HepG2 (cell line): ENCODE results near the gene CA14. TPM values are rescaled to one million over a fixed set of nuclear protein-coding genes. Genes with fewer than 3 reads are reported as not detected.

ENCODE experiments used
- FOXP1 ChIP-seq, 2 experiments: fragments of 450-650 bp in 1 of 2; IDR thresholded peaks; 2 replicates each; pipeline ENCODE4 v1.6.1; 2017 to 2018; ENCODE audit warnings: antibody characterized with exemption in 1 of 2
- NKX3-1 ChIP-seq: sonication (generic); formaldehyde crosslinking; IDR thresholded peaks from 2 replicates; pipeline ENCODE4 v1.5.0; 2020; ENCODE audit warnings: missing genetic modification reagents
- RXRB ChIP-seq: IDR thresholded peaks from 2 replicates; pipeline ENCODE4 v1.6.1; 2016; ENCODE audit warnings: borderline replicate concordance, missing genetic modification reagents, missing compliant biosample characterization
- ZNF230 ChIP-seq: sonication (generic); formaldehyde crosslinking; IDR thresholded peaks from 2 replicates; pipeline ENCODE4 v1.4.0; 2020; ENCODE audit warnings: mild to moderate bottlenecking, missing genetic modification reagents
- ZNF354B ChIP-seq: sonication (generic); formaldehyde crosslinking; IDR thresholded peaks from 2 replicates; pipeline ENCODE4 v1.8.0; 2022; ENCODE audit warnings: mild to moderate bottlenecking, missing genetic modification reagents
- ZNF441 ChIP-seq: sonication (generic); formaldehyde crosslinking; IDR thresholded peaks from 2 replicates; pipeline ENCODE4 v1.7.0; 2021; ENCODE audit warnings: missing genetic modification reagents, borderline replicate concordance
- ZSCAN31 ChIP-seq: sonication (generic); formaldehyde crosslinking; IDR thresholded peaks from 2 replicates; pipeline ENCODE4 v1.5.0; 2020; ENCODE audit warnings: low read depth, mild to moderate bottlenecking, missing genetic modification reagents
- polyA plus RNA-seq, 8 experiments: library from polyadenylated mRNA; depleted of rRNA in 3 of 8; stranded (reverse) in 7 of 8; unstranded in 1 of 8; fragments of >200 nt; fragmentation: Illumina TruSeq in 4 of 8; extraction: Trizol in 4 of 8; gene quantifications; 2 replicates each; pipeline versions ENCODE4 v1.2.1 to v1.2.3, GENCODE V29; 2011 to 2016; ENCODE audit warnings: low read depth in 4 of 8, missing spikeins in 1 of 8, mixed read lengths in 1 of 8; ENCODE audit not compliant: insufficient read depth in 1 of 8
- total RNA-seq, 5 experiments: library from RNA; depleted of rRNA; stranded (reverse); fragments of >200 nt; fragmentation: Illumina TruSeq; extraction: Trizol; gene quantifications; 2 replicates each; pipeline ENCODE4 v1.2.3, GENCODE V29; 2016; ENCODE audit warnings: low read depth in 1 of 5
- TF ChIP-seq, protein P1 (sequence below), 2 experiments: fragments of 450-650 bp in 1 of 2; sonication (generic) in 1 of 2; formaldehyde crosslinking in 1 of 2; IDR thresholded peaks; 2 replicates each; pipeline versions ENCODE4 v1.6.1 to v1.8.0; 2016 to 2022; ENCODE audit warnings: antibody characterized with exemption in 1 of 2, mild to moderate bottlenecking in 1 of 2, missing genetic modification reagents in 1 of 2
- TF ChIP-seq, protein P2 (sequence below): sonication (generic); formaldehyde crosslinking; IDR thresholded peaks from 2 replicates; pipeline ENCODE4 v1.5.0; 2020; ENCODE audit warnings: mild to moderate bottlenecking, missing genetic modification reagents, borderline replicate concordance
- TF ChIP-seq, protein P3 (sequence below): sonication (generic); formaldehyde crosslinking; IDR thresholded peaks from 2 replicates; pipeline ENCODE4 v1.5.0; 2020; ENCODE audit warnings: missing genetic modification reagents, mild to moderate bottlenecking, borderline replicate concordance

CA14 gene
- total and polyA plus RNA-seq, 2 of the 13 experiments (the other 11 are each of a cell fraction or from before 2014, with no cell fraction given), result 2.4 to 8.5 TPM

DNA sequence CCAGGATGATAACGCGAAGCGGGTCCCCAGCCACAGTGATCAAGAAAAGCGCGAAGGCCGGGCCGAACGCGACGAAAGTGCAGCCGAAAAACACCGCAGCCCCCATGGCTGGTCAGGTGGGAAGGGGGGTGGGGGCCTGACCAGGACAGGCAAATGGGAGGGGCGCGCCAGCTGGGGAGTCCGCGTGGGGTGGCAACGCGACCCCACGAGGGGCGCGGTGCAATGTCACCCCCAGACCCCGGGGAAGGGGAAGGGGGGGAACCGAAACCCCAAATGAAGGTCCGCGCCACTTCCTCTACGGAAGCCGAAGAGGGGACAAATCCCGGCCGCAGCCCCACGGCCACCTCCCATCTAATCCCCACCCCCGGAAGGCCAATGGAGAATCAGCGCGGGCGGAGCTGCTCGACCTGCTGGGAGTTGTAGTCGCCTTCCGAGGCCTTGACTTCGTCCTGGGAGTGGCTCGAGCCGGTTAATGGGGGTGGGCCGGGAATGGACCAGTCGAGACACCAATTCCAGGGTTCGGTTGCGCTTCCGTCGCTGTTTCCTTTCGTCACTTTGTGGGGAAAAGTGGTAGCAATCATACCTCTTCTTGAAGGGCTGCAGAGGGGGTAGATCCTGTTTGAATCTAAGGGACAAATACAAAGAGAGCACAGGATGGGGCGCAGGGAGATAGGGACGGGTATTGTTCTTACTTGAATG is 11.3 kb downstream of the CA14 start, which contains the start of gene APH1A (continued):
- TF ChIP-seq ZNF354B, result no peak
- TF ChIP-seq ZNF230 (CRISPR knock-in tag), result no peak
- no peak for TF ChIP-seq RXRB (CRISPR knock-in tag)
- TF ChIP-seq, protein P1, sequence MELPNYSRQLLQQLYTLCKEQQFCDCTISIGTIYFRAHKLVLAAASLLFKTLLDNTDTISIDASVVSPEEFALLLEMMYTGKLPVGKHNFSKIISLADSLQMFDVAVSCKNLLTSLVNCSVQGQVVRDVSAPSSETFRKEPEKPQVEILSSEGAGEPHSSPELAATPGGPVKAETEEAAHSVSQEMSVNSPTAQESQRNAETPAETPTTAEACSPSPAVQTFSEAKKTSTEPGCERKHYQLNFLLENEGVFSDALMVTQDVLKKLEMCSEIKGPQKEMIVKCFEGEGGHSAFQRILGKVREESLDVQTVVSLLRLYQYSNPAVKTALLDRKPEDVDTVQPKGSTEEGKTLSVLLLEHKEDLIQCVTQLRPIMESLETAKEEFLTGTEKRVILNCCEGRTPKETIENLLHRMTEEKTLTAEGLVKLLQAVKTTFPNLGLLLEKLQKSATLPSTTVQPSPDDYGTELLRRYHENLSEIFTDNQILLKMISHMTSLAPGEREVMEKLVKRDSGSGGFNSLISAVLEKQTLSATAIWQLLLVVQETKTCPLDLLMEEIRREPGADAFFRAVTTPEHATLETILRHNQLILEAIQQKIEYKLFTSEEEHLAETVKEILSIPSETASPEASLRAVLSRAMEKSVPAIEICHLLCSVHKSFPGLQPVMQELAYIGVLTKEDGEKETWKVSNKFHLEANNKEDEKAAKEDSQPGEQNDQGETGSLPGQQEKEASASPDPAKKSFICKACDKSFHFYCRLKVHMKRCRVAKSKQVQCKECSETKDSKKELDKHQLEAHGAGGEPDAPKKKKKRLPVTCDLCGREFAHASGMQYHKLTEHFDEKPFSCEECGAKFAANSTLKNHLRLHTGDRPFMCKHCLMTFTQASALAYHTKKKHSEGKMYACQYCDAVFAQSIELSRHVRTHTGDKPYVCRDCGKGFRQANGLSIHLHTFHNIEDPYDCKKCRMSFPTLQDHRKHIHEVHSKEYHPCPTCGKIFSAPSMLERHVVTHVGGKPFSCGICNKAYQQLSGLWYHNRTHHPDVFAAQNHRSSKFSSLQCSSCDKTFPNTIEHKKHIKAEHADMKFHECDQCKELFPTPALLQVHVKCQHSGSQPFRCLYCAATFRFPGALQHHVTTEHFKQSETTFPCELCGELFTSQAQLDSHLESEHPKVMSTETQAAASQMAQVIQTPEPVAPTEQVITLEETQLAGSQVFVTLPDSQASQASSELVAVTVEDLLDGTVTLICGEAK (IDR thresholded peaks at IDR 0.05), result no peak
- TF ChIP-seq, protein P1 (CRISPR knock-in tag; IDR thresholded peaks at IDR 0.05), result no peak
- TF ChIP-seq ZSCAN31, result peak; percentile 61; the same call in 1 of the 2 replicates
- TF ChIP-seq FOXP1 (IDR thresholded peaks at IDR 0.05), result no peak
- no peak for TF ChIP-seq FOXP1 (CRISPR knock-in tag; IDR thresholded peaks at IDR 0.05)
- TF ChIP-seq NKX3-1 (CRISPR knock-in tag), result 0 out of 2 replicates have a peak, but pooled peaks have one; percentile 53
- TF ChIP-seq ZNF441 (CRISPR knock-in tag), result 0 out of 2 replicates have a peak, but pooled peaks have one; percentile 18
- TF ChIP-seq, protein P2, sequence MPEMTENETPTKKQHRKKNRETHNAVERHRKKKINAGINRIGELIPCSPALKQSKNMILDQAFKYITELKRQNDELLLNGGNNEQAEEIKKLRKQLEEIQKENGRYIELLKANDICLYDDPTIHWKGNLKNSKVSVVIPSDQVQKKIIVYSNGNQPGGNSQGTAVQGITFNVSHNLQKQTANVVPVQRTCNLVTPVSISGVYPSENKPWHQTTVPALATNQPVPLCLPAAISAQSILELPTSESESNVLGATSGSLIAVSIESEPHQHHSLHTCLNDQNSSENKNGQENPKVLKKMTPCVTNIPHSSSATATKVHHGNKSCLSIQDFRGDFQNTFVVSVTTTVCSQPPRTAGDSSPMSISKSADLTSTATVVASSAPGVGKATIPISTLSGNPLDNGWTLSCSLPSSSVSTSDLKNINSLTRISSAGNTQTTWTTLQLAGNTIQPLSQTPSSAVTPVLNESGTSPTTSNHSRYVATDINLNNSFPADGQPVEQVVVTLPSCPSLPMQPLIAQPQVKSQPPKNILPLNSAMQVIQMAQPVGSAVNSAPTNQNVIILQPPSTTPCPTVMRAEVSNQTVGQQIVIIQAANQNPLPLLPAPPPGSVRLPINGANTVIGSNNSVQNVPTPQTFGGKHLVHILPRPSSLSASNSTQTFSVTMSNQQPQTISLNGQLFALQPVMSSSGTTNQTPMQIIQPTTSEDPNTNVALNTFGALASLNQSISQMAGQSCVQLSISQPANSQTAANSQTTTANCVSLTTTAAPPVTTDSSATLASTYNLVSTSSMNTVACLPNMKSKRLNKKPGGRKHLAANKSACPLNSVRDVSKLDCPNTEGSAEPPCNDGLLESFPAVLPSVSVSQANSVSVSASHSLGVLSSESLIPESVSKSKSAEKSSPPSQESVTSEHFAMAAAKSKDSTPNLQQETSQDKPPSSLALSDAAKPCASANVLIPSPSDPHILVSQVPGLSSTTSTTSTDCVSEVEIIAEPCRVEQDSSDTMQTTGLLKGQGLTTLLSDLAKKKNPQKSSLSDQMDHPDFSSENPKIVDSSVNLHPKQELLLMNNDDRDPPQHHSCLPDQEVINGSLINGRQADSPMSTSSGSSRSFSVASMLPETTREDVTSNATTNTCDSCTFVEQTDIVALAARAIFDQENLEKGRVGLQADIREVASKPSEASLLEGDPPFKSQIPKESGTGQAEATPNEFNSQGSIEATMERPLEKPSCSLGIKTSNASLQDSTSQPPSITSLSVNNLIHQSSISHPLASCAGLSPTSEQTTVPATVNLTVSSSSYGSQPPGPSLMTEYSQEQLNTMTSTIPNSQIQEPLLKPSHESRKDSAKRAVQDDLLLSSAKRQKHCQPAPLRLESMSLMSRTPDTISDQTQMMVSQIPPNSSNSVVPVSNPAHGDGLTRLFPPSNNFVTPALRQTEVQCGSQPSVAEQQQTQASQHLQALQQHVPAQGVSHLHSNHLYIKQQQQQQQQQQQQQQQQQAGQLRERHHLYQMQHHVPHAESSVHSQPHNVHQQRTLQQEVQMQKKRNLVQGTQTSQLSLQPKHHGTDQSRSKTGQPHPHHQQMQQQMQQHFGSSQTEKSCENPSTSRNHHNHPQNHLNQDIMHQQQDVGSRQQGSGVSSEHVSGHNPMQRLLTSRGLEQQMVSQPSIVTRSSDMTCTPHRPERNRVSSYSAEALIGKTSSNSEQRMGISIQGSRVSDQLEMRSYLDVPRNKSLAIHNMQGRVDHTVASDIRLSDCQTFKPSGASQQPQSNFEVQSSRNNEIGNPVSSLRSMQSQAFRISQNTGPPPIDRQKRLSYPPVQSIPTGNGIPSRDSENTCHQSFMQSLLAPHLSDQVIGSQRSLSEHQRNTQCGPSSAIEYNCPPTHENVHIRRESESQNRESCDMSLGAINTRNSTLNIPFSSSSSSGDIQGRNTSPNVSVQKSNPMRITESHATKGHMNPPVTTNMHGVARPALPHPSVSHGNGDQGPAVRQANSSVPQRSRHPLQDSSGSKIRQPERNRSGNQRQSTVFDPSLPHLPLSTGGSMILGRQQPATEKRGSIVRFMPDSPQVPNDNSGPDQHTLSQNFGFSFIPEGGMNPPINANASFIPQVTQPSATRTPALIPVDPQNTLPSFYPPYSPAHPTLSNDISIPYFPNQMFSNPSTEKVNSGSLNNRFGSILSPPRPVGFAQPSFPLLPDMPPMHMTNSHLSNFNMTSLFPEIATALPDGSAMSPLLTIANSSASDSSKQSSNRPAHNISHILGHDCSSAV (CRISPR knock-in tag), result no peak
- TF ChIP-seq, protein P3, sequence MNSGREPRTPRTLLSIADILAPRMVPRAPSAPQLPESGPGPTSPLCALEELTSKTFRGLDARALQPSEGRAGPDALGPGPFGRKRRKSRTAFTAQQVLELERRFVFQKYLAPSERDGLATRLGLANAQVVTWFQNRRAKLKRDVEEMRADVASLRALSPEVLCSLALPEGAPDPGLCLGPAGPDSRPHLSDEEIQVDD (CRISPR knock-in tag), result no peak
